Loucy (cell line): ENCODE results near the gene ZNF467.

ENCODE experiments used
- CTCF ChIP-seq: fragments of 200-600 bp; sonication (generic); conservative IDR thresholded peaks from 2 replicates; pipeline ENCODE4 v1.5.1; 2014; ENCODE audit warnings: mild to moderate bottlenecking, antibody characterized with exemption, low read length
- EZH2phosphoT487 ChIP-seq: fragments of 200-600 bp; IDR thresholded peaks from 2 replicates; pipeline ENCODE4 v1.6.1; 2018; ENCODE audit warnings: antibody characterized with exemption, mild to moderate bottlenecking, moderate library complexity, borderline replicate concordance

GRCh38 chr7:149751043-149751775 is 22.2 kb downstream of the ZNF467 start:
- TF ChIP-seq CTCF (no peak), EZH2phosphoT487 (no peak)
